M059J (cell line): Measurements from ENCODE around the gene DCX. TPM values are rescaled to one million over a fixed set of nuclear protein-coding genes. Genes with fewer than 3 reads are reported as not detected.
"Not testable (repeated sequence)": the region's sequence is repeated elsewhere in the genome, so short reads cannot be mapped to it uniquely, and the experiment has no call there.

Source experiments
- DNase-seq: peaks from one replicate; pipeline ENCODE4 v3.0.0-alpha.2; 2012; ENCODE audit warnings: low read depth
- total RNA-seq: library from RNA; depleted of rRNA; stranded (reverse); fragments of >200 nt; shearing (Covaris generic); gene quantifications from 2 replicates; pipeline ENCODE4 v1.2.3, GENCODE V29; 2014

DCX gene
- total RNA-seq, 1 experiment from 2014 or later: not detected

DNA sequence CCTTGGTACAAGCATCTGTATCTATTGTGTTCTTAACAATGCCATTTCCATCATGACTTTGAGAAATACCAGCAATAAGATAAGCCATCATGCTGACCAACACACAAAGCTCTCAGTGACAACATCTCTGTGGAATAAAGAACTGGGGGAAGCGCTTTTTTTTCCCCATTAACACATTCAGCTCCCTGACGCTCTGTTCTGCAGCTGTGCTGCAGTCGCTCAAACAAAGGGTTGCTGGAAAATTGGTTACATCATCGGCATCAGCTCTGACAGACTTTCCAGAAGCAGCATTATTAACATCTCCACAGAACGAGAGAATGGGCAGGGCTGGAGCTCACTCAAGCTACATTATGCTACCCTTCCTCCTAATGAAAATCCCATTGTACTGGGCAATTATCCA lies 39.9 kb downstream of the DCX start:
- no peak for DNase-seq

DNA sequence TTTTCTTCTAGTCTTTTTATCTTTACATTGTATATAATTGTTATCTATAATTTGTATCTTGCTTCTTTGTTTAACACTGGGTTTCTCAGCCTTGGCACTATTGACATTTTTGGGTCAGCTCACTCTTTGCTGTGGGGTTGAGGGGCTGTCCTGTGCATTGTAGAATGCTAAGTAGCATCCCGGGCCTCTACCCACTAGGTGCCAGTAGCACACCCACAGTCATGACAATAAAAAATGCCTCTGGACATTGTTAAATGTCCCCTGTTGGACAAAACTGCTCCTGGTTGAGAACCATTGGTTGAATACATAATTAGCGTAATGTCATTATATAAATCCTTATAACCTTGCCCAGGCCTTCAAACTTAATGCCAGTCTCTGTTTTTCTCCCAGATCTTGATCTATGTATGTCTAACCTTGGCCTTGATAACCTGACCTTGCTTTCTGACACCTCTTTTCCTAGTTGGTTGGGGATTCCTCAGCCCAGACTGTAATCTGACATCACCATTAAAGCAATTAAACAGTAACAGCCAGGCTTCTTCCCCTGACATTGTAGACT lies 46.1 kb downstream of the DCX start:
- no peak for DNase-seq

DNA sequence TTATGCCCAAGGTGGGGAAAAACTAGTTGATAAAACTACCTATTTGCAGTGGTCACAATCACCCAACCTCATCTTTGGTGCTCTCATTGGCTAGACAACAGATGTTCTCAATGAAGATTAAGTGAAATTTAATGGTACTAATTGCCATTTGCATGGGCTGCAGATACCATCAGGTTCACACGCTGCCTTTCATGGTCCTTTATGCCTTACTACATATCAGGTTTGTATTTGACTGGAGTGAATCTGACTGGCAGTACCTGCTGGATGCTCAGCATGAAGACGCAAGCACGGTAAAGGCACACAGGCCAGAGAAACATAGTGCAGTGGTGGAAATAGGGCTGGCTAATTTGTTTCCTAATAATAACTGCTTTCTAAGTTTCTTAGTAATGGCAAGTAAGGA lies 48.3 kb downstream of the DCX start:
- DNase-seq: no peak

DNA sequence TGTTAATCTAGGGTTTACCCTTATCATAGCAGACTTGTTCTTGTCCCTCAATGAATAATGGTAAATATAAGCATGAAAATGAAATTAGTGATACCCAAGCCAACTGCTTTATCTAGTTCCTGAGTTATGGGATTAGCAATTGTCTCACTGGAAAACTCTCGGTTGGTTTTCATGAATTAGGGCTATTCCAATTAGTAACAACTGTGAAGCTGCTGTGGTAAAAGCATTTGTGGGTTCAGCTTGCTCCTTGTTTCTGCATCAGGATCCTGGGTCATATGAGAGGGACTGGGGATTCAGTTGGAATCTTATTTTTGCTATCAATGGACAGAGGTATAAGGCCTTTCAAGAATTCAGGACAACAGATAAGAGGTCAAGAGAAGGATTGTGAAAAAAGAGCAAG lies 50.2 kb downstream of the DCX start:
- no peak for DNase-seq

DNA sequence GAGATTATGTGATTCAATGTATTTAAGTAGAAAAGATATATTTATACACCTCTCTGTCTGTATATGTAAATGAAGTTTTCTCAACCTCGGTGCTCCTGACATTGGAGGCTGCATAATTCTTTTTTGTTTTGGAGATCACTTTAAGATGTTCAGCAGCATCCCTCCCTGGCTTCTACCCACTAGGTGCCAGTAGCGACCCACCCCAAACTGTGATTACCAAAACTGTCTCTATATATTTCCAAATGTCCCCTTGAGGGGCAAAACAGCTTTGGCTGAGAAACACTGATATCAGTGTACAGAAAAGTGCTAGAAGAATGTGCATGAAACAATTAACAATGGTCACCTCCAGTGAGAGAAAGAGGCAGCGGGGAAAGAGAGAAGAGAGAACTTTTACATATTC lies 51.2 kb downstream of the DCX start:
- DNase-seq: no peak

DNA sequence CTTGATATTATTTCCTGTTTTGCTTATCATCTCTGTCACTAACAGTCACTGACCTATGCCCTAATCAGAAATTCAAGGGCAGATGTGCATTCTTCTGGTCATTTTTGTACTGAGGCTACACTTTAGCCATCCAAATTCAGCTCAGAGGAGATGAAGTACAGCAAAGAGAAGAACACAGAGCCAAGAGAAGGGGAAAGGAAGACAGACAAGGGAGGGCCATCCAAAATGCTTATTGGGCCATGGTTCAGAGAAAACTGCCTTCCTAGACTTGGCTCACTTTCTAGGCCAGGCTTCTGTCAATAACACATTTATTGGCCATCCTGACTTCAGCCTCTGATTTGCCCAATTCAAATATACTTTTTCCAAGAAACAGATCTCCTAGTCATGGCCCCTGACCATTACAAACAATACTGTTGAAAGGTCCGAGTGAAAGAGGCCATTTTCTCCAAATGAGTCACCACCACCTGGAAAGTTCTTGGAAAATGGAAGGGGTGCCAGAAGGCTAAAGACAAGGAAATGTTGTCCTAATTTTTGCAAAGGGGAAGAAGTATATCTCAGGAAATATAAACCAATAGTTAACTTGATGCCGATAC lies 56.4 kb downstream of the DCX start:
- no peak for DNase-seq

DNA sequence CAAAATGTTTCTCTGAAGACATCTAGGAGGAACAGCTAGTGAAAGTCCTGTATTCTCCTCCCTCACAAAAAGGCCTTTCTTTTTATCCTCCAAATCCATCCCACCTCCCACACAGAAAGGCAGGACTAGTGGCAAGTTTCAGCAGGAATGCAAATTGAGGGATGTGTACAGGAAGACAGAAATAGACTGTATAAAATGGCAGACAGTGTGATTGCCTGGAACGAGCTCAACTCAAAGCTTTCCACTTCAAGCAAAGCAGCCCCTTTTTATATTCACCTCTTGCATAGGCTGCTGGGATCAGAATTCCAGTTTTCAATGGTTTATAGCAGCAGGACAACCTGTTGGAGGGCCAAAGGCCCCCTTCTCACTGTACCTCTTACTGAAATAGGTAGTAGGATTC lies 57.5 kb downstream of the DCX start:
- no peak for DNase-seq

DNA sequence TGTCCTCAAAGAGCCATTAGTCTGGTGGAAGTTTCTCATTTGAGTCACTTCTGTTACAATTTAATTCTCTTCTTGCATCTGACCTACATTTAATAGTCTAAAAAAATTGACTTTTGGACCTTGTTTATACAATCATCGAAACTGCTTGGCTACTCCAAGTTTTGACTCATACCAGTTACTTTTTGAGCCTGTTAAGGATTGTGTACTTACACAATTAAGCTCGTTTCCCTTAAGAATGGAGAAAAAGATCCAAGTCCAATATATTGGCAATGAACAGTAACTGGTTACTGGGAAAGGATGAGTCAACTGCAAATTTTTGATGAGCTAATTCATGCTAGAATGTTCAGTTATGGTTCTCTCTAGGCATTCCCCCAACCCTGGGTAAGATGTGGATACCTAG lies 58.2 kb downstream of the DCX start:
- DNase-seq: no peak

DNA sequence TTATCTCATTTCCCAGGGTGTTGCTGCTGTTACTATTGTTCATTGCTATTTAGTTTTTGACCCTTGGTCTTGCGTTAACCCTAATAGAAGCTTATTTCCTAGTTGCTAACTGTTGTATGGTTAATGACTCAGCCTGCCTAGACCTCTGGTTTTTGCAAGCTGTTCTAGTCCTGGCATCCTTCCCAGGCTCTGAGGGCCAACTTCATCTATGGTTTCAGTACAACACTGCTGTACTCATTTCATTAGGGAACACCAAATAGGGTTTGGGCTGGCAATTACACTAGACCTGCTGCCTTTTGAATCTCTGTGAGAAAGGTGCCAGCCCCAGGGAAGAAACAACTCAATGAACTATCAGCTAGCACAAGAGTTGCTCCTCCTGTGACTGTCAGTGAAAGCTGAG lies 59.6 kb downstream of the DCX start:
- peak; percentile 37 for DNase-seq

DNA sequence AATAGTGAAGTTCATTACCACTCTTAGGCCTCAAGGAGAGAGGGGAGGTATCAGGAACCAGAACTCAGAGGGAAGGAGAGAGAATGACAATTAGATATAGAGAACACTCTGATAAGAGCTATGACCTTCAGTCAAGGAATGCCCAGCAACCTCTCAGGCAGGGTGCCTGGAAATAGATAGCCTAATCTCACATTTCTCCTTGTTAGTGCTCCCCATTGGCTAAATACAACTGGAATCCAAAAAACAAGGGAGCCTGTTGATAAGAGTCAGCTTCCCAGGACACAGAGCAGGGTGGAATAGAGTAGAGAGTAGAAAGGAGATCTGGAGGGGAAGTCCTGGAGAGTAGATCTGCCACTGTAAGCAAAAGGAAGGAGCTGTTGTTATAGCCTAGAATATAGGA lies 62.1 kb downstream of the DCX start:
- DNase-seq: no peak

DNA sequence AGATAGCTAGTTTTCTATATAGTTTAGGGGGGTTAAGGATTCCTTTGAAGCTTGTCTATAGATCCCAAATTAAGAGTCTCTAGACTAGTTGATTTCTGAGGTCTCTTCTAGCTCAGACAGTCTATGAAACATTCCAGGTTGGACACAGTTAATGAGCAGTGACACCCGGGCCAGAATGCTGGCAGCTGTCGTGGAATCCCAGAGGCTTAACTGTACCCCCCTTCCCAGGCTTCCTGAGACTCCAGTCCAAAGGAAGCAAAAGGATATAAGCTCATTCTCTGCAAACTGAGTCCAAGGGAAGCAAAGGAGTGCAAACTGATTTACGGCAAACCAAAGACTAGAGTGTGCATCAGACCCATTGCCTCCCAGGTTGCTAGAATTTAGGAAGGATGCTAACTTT lies 62.9 kb downstream of the DCX start:
- DNase-seq: no peak

DNA sequence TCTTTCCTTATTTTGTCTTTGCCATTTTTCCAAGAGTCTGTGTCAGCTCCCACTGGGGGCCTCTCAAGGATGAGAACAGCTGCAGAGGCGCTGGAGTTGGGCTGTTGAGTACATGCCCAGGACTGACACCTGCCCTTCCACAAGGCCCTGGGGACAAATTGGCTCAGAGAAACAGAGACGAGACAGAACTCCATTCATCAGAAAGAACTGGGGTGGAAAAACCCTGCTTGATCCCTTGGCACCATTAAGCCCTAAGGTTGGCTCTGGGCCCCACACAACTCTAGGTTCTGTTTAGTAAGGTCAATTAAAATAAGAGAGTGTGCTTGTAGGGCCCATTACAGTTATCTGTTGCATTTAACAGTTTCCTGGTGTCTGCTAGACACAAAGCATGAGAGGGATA lies 63.6 kb downstream of the DCX start:
- DNase-seq: no peak

DNA sequence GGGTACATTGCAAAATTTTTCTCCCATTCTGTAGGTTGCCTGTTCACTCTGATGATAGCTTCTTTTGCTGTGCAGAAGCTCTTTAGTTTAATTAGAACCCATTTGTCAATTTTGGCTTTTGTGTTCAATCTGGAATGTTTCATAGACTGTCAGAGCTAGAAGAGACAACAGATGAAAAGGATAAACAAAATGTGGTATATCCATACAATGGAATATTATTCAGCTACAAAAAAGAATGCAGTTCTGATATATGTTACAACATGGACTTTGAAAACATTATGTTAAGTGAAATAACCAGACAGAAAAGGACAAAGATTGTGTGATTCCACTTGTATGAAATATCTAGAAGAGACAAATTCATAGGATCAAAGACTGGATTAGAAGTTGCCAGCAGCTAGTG lies 65.8 kb downstream of the DCX start:
- not testable (repeated sequence) for DNase-seq

DNA sequence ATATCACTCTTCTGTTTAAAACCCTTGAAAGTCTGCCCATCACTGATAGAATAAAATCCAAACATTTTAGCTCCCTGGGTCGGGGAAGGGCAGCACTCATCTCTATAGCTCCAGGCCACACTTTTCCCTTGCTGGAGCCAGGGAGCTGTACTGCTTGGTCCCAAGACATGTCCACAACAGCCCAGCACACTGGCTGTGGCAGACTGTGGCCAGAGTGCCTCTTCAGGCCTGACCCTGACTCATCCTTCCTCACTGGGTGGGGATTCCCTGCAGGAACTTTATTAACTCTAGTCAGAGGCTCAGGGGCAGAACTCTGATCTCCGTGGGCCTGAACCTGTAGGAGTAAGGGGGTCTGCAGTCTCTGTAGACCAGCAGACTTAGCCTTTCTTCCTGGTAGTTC lies 71.9 kb downstream of the DCX start:
- no peak for DNase-seq

DNA sequence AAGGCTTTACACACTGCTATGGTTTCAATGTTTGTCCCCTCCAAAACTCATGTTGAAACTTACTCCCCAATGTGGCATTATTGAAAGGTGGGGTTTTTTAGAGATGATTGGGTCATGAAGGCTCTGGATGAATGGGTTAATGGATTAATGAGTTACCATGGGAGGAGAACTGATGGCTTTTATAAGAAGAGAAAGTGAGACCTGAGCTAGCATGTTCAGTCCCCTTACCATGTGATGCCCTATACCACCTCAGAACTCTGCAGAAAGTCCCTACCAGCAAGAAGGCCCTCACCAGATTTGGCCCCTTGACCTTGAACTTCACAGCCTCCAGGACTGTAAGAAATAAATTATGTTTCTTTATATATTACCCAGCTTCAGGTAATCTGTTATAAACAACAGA lies 72.8 kb downstream of the DCX start:
- DNase-seq: no peak

DNA sequence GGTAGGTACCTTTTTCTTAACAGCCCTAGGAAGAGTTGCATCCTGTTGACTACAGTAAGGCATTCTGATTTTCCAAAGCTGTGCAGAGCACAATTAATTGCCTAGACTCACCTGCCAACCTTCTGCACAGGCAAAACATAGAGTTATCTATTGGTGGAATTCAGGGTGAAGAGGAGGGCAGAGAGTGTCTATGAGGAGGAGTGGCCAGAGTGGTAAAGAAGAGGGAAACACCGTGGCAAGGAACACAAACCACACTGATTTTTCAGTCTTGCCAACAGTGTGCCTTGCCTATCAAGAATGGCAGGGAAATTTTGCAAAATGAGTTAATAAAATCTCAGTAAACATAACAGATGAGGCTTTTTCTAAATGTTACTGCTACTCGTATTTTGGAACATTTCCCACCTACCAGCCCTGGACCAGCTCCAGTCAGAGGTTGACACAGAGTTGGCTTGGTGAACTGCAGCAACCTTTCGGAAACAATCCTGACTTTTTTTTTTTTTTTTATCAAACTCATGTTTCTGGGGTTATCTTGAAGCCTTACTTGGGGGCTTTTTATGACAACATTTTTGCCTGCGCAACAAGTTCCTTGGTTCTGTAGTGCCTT lies 73.8 kb downstream of the DCX start:
- no peak for DNase-seq

DNA sequence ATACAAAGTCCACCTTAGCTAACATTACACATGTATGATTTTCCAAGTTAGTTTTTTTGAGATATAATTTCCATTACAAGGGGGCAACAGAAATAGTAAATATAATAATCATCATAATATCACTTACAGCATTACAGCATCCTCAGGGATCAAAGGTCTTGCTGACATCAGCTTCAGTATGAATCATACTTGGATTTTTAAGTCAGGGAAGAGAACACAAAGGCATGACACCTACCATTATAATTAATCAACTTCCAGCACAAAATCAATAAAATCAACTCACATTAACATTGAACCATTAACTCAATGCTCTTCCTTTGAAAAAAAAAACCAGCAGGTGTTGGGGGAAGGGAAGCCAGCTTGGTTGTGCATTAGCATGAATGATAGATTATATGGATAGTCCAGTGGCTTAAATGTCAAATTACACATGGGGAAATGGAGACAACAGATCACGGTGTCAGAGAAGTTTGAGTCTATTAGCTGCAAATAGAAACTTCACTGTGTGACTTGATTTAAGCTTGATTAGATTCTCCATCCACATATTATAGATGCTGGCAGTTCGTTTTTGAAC lies 74.8 kb downstream of the DCX start:
- no peak for DNase-seq

DNA sequence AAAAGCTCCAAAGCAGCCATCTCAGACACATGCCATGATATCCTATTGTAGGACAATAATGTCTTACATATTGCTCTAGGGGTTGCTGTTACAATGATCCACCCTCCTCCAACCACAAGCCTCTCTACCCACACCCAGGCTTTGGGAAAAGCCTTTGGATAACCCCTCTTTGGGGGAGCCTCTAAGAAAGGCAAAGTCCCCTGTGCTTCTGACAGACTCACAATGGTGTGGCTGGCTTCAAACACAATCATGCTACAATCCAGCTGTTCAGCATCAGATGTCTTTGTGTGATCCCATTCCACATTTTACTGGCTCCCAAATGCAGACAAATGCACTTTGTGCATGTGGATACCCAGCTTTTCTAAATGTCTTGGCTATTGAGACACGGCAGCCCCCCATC lies 75.9 kb downstream of the DCX start:
- no peak for DNase-seq

DNA sequence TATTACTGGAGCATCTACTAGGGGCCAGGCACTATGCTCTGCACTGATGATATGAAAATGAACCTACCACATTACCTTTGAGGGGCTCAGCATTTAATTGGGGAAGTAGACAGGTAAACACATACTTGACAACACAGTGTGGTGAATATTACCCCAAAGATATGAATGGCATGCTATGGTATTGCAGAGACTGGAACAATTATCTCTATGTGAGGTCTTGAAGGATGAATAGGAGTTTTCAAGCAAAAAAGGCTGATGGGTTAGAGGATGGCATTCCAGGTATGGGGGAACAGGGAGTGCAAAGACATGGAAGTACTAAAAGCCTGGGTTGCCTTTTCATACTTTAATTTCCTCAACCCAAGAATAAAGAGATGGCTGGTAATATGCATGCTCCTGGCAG lies 82.6 kb downstream of the DCX start:
- no peak for DNase-seq

DNA sequence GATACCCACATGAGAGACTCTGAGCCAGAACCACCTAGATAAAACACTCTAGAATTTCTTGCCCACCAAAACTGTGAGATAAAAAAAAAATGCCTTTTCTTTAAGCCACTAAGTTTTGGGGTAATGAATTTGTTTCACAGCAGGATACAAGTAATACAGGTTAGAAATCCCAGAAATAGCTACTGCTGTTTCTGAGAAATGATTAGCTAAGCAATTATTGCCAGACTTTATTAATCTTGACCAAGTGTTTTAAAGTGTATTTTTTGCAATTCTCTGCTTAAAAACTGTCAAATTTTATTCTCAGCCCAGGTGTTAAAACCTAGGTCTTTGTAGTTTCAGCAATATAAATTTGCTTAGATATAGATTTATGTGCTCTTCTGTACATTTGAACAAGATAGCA lies 83.1 kb downstream of the DCX start:
- no peak for DNase-seq

DNA sequence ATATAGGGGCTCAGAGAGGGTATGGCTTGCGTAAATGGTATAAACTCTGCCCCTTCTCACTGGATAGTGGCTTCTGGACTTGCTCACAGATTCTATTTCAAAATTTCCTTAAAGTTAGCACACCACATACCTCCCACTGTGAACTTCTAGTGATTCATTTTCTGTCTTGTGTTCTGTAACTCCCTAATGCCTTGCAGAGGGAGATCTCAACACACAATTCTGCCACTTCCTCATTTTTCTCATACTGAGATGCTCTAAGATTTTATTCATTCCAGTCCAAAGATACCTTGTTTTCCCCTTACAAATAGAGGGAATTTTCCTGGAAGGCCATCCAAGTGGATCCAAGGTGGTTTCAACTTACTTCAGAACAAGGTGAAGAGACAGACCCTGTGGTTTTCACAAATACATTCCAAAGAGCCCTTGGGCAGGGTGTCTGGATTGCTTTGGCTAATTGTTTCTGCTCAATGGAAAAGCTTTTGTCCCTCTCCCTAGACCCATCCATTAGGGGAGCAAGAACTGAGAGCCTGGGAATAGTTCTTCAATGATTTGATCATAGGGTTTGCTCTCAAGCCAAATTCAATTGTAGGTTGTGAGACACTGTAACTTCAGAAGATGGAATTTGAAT lies 89.6 kb downstream of the DCX start:
- DNase-seq: no peak

DNA sequence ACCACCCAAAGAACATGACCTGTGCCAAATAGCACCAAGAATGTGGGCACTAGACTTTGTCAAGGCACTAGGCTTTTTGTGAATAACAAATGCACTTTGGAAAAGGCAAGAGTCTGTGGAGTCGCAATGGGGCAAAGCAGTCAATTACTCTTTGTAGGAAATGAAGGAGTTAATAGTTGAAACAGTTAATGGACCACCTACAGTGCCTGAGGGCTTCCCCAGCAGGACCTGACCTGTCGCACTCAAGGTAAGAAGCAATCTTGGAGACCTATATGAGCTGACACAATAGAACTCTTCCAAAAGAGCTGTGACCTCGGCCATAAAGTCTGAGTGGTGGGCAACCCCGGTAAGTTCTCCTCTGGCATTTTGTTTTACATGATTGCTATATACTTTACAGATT lies 92.5 kb downstream of the DCX start:
- DNase-seq: no peak

DNA sequence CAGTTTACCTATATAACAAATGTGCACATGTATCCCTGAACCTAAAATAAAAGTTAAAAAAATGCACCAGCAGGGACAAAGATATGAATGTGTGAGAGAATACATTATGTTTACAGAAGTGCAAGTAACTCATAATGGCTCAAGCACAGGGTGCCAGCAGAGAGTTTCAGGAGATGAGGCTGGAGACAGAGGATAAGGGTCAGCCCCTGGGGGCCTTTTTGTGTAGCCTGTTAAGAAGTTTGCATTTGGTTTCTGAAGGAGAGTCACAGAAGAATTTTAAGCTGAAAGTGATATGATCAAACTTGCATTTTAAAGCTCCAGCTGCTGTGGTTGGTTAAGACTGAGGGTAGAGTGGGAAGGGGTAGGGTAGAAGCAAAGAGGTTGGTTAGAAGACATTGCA lies 93.1 kb downstream of the DCX start:
- DNase-seq: no peak
